ENCODE results near the gene MAMDC4.

MAMDC4 gene

DNA sequence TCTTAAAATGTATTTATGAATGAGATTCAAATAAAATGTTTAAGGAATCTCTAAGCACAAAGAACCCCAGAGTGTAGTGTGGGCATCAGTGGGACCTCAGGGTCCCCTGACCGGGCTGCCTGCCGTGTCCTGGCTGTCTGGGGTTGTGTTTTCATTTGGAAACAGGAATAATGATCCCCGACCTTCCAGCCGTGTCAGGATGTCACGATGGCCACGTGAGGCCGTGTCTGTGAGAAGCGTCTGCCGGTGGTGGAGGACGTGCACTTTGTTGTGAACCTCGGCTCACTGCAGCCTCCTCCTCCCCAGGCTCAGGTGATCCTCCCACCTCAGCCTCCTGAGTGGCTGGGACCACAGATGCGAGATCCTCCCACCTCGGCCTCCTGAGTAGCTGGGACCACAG lies 38.5 kb downstream of the MAMDC4 start:
- no peak for DNase-seq (ENCODE audit: low read depth)

DNA sequence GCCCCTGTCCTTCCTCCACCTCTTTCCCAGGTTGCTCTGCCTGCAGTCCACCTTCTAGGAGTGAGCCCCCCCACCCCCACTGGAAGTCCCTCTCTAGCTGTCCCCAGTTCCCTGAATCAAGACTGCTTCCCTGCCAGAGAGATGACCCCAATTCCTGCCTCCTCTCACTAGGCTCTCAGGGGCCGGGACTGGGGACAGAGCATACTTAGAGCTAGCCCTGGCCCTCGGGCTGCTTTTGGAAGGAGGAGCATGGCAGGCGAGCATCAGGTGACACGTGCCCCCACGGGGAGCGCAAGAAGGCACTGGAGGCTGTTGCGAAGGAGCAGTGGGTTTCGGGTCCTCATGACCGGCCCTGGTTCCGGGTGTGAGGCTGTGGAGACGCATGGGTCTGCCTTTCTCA lies 43.9 kb downstream of the MAMDC4 start:
- DNase-seq (ENCODE audit: low read depth): no peak

DNA sequence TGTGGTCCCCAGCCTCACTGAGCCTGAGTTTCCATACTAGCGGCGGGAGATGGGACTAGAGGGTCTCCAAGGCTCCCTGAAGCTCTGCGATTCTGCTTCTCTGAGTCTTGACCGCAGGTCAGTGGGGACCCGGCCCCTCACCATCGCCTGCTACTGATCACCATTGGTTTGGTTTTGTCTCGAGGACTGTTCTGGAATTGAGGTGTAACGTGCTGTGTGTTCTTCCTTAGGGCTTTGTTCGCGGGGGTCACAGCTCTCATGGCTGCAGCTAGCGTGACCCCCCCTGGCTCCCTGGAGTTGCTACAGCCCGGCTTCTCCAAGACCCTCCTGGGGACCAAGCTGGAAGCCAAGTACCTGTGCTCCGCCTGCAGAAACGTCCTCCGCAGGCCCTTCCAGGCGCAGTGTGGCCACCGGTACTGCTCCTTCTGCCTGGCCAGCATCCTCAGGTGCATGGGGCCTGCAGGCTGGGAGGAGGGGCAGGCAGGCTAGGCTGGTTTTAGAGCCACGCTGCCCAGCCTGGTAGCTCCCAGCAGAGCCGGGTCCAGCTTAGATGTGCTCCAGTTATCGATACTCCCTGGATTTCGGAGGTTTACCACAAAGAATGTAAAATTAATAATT lies 46.4 kb downstream of the MAMDC4 start:
- no peak for DNase-seq (ENCODE audit: low read depth)

DNA sequence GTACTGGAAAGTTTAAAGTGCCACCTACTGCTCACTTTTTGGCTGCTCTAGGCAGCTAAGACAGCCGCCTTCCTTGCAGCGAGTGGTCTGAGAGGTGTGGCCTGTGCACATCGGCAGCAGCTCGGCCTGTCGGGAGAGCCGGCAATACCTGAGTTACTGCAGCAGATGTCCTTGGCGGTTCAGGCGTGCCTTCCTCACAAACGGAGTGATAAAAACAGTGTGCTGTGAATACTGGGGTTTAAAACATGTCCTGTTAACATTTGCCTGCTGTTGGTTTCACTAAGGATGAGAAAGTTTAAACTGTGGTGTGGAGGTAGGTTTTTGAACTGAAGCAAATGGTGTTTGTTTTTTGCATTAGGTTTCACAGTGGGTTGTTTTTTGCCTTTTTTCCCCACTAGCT lies 47.0 kb downstream of the MAMDC4 start:
- no peak for DNase-seq (ENCODE audit: low read depth)

DNA sequence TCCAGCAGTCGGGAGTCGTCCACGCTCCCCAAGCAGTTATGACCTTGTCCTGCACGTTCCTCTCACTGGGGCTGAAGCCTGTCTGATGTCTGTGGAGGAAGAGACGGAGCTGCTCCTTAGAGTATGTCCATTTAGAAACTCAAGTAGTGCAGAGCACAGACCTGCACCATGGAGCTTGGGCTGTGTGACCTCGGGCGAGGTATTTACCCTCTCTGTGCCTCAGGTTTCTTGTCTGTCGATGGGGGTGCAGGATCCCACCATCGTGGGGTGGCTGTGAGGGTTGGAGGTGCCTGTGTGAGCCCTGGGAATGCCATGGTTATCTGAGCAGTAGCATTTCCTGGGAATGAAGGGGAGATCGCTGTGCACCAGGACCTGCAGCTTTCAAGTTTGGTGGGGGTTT lies 48.4 kb downstream of the MAMDC4 start:
- DNase-seq (ENCODE audit: low read depth): no peak

DNA sequence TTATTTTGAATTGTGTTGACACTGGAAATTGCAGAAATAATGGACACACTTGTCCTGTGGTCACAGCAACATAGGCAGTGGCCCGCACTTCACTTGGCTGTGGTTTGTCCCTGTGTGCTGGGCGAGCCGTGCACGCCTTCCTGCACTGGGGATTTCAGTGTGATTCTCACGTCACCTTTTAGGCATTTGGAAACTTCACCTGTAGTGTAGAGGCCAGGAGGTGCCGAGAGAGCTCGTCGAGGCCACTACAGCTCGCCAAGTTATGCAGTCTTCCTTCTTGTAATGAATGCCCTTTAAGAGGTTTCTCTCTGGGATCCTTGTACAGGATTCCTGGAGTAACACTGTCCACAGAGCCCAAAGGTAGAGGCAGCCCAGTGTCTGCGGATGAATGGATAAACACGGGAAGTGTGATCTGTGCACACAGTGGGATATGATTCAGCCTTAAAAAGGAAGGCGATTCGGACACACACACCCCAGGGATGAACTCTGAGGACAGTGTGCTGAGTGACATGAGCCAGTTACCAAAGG lies 48.9 kb downstream of the MAMDC4 start:
- no peak for DNase-seq (ENCODE audit: low read depth)

DNA sequence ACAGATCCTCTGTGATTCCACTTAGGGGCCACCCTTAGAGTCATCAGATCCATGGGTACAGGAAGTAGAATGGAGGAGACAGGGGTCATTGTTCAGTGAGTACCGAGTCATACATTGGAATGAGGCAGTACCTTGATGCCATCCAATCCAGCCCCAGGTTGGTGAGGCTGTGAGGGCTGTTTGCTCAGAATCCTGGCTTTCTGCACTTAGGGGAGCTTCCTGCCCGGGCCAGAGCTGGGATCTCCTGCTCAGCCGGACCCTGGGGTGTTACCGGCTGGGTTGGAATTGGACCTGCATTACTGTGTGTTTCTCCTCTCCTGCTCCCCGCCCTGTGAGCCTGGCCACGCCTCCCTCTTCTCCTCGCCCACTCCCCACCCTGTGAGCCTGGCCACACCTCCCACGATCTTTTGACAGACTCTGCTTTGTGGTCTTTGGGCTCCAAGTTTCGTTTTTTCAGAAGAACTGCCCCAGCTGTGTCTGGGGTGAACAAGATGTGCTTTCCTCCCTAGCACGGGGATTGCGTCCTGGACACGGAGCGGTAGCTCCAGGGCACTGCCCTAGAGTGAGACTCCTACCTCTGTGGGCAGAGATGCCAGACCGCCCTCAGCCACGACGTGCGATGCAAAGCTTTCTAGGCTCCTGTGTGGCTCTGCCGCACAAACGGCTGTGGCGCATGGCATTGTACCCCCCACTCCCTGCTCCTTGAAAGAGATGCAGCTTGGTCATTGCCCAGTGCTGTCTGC lies 49.5 kb downstream of the MAMDC4 start:
- DNase-seq (ENCODE audit: low read depth): peak; percentile 68

DNA sequence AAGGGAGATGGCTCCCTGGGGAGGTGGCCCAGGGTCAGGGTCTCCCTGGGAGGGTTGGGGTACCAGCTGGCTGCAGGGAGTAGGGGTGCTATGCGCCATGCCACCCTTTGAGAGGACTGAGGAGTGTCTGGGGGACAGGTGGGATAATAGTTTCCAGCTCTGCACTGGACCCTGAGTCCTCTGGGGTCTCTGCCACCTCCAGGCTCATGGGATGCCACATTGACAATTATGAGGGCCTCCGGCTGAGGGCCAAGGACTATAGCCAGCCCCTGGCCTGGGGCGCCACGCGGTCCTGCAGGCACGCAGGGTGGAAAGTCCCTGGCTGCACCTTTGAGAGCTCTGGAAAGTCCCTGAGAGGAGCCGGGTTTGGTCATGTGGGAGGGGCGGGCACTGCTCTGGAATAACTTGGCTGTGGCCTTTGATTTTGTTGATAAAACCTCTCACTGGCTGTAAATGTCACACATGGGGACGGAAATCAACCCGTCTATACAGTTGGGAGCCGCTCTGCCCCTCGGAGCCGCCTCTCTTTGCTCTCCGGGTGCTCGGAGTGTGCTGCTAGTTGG lies 50.2 kb downstream of the MAMDC4 start:
- peak; percentile 82 for DNase-seq (ENCODE audit: low read depth)

DNA sequence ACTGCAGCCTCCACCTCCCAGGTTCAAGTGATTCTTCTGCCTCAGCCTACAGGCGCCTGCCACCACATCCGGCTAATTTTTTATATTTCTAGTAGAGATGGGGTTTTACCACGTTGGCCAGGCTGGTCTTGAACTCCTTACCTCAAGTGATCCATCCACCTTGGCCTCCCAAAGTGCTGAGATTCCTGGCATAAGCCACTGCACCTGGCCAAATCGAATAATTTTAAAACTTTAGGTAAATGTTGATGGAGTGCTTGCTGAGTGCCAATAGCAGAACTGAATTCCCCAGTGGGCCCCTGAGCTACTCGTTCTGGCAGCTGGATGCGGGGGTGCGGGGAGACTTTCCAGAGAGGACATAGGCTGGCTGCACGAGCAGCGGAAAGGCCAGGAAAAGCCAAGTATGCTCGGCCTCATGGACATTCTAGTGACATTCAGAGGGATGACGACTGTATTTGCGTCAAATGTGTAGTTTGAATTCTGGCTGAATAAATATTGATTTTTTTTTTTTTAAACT lies 51.0 kb downstream of the MAMDC4 start:
- DNase-seq (ENCODE audit: low read depth): no peak

DNA sequence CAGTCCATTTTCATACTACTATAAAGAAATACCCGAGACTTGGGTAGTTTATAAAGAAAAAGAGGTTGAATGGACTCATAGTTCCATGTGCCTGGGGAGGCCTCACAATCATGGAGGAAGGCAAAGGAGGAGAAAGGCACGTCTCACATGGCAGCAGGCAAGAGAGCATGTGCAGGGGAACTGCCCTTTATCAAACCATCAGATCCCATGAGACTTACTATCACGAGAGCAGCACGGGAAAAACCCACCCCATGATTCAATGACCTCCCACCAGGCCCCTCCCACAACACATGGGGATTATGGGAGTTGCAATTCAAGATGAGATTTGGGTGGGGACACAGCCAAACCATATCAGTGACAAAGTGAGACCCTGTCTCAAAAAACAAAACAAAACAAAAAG lies 54.1 kb downstream of the MAMDC4 start:
- no peak for DNase-seq (ENCODE audit: low read depth)

DNA sequence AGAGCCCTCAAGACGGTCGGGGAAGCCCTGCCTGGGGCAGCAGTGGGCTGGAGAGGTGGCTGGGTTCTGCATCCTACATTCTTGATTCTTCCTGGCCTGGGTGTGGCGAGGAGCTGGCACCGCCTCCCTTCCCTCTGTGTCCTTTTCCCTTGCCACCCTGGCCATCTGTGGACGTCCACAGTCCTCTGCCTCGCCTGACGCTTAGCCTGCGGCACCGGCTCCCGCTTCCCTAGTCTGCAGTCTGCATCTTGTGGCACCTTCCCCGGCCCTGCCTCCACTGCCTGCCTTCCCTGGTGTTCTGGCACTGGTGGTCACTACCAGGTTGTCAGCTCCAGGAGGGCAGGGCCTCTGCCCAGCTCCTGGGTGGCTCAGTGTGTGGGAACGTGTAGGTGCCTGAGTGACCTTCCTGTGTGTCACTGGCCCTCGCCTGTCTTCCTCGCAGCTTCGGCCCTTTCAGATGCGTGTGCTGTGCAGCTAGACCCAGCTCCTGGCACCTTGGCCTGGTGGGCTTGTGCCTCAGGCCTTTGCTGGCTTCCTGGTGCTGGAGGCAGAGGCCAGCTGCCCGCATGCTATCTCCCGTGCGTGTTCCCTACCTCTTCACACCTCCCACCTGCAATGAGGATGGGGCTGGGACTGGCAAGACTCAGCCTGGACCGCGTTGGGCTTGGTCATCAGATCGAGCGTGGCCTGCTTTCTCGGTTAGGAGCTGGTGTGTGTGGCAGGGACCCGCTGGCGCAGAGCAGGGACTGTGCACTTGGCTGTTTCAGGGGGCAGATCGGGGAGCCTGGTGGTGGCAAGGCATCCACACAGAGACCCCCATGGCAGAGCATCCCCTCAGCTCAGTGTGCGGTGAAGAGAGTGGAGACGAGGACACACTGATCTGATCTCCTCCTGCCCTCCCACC lies 55.1 kb downstream of the MAMDC4 start:
- no peak for DNase-seq (ENCODE audit: low read depth)
